Measurements from ENCODE around the gene AFF1.

- TF ChIP-seq CTCF (IDR thresholded peaks at IDR 0.05; ENCODE audit: insufficient read depth, low read length, poor library complexity, severe bottlenecking) (no peak), EZH2phosphoT487 (conservative IDR thresholded peaks at IDR 0.05; ENCODE audit: low read length) (no peak)
Measured at GRCh38 chr4:86970447-86971354, 35.9 kb downstream of the AFF1 start.
